ENCODE measurements around the gene CCDC93. TPM values are rescaled to one million over a fixed set of nuclear protein-coding genes. Genes with fewer than 3 reads are reported as not detected.

The CCDC93 gene
- total RNA-seq, 4 donors from 2014 or later, result 14.4 to 17.0 (median 16.0) TPM

DNA sequence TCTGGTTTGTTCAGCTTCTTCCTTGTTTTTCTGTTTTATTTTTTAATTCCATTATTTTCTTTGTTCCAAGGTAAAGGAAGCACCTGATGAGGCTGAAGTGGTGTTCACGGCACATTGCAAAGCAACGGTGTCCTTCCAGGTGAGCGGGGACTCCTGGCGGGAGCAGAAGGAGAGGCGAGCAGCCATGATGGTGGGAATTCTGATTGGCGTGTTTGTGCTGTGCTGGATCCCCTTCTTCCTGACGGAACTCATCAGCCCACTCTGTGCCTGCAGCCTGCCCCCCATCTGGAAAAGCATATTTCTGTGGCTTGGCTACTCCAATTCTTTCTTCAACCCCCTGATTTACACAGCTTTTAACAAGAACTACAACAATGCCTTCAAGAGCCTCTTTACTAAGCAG lies 110.9 kb downstream of the CCDC93 start:
- intact Hi-C loops (cut with DNase I), result no loop called here
- 92% methylated on average over 7 of the region's 7 CpGs for WGBS
- peak; percentile 68 for DNase-seq (ENCODE audit: extremely low spot score)
- no peak for TF ChIP-seq POLR2AphosphoS5 (IDR thresholded peaks at IDR 0.05)
- Histone ChIP-seq H3K4me1 (no peaks in the 10 kb centered on the region), H3K36me3 (no peaks in the 10 kb centered on the region), H3K4me3 (no peak overlapping the region), H3K9me3 (peaks cover 0 to 12% (median 4%) of the 10 kb centered on the region in 4 donors), H3K27ac (replicated peaks in 1 of 4) (no peak overlapping the region), H3K27me3 (no peaks in the 10 kb centered on the region)

DNA sequence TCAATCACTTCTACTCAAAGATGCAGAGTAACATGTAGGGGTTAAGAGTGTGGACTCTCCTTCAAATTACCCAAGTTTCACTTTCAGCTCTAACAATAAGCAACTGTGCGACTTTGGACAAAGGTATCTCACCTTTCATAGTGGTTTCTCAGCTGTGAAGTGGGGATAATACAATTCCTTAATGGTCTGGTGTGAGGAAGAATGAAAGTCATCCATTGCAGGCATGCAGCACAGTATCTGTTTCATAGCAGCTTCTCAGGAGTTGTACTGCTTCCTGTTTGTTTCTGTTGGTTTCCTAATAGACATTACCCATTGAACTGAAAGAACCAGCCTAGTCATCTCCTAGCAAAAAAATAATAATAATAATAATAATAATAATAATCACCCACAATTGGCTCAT lies 125.0 kb downstream of the CCDC93 start:
- intact Hi-C loops (cut with DNase I), result no loop called here
- no peaks in the 10 kb centered on the region for H3K36me3 ChIP-seq

DNA sequence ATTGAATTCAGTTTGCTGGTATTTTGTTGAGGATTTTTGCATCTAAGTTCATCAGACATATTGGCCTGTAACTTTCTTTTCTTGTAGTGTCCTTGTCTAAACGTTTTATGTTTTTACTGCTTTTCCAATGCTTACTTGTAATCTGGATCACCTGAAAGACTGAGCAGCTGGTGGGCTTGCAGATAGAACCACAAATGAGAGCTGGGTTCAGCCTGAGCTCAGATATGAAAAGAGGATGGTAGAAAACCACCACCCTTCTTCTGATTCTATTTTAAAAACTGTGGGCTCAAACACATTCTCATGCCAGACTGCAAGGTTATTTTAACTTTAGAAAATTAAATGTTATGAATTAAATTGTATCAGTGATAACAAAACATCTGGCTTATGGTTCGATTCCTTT lies 128.6 kb downstream of the CCDC93 start:
- 52% methylated on average over 2 of the region's 2 CpGs for WGBS
- intact Hi-C loops (cut with DNase I), result no loop called here
- Histone ChIP-seq H3K9me3 (no peaks in the 10 kb centered on the region), H3K4me1 (no peaks in the 10 kb centered on the region), H3K36me3 (no peaks in the 10 kb centered on the region), H3K4me3 (no peak overlapping the region), H3K27ac (replicated peaks in 1 of 4) (no peak overlapping the region), H3K27me3 (no peaks in the 10 kb centered on the region)
- DNase-seq (ENCODE audit: extremely low spot score), result no peak
- TF ChIP-seq POLR2A (IDR thresholded peaks at IDR 0.05; ENCODE audit: low read depth) (no peak), EP300 (IDR thresholded peaks at IDR 0.05) (no peak), POLR2AphosphoS5 (IDR thresholded peaks at IDR 0.05) (no peak)
- TF ChIP-seq, protein P1, sequence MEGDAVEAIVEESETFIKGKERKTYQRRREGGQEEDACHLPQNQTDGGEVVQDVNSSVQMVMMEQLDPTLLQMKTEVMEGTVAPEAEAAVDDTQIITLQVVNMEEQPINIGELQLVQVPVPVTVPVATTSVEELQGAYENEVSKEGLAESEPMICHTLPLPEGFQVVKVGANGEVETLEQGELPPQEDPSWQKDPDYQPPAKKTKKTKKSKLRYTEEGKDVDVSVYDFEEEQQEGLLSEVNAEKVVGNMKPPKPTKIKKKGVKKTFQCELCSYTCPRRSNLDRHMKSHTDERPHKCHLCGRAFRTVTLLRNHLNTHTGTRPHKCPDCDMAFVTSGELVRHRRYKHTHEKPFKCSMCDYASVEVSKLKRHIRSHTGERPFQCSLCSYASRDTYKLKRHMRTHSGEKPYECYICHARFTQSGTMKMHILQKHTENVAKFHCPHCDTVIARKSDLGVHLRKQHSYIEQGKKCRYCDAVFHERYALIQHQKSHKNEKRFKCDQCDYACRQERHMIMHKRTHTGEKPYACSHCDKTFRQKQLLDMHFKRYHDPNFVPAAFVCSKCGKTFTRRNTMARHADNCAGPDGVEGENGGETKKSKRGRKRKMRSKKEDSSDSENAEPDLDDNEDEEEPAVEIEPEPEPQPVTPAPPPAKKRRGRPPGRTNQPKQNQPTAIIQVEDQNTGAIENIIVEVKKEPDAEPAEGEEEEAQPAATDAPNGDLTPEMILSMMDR (IDR thresholded peaks at IDR 0.05), result no peak

More for the DNA sequence above, 125.0 kb downstream of the CCDC93 start:
- H3K27me3 ChIP-seq, result no peaks in the 10 kb centered on the region
- H3K9me3 ChIP-seq, result peaks cover 0 to 8% (median under 1%) of the 10 kb centered on the region in 4 donors
- DNase-seq (ENCODE audit: extremely low spot score), result no peak
- WGBS, result 94% methylated on average over 1 of the region's 1 CpG
- no peak overlapping the region for H3K4me3 ChIP-seq
- no peaks in the 10 kb centered on the region for H3K4me1 ChIP-seq
- TF ChIP-seq POLR2AphosphoS5 (IDR thresholded peaks at IDR 0.05) (no peak), EP300 (IDR thresholded peaks at IDR 0.05) (no peak), POLR2A (IDR thresholded peaks at IDR 0.05; ENCODE audit: low read depth) (no peak)
- TF ChIP-seq, protein P1 (IDR thresholded peaks at IDR 0.05), result no peak
- no peak overlapping the region for H3K27ac ChIP-seq (replicated peaks in 1 of 4)

DNA sequence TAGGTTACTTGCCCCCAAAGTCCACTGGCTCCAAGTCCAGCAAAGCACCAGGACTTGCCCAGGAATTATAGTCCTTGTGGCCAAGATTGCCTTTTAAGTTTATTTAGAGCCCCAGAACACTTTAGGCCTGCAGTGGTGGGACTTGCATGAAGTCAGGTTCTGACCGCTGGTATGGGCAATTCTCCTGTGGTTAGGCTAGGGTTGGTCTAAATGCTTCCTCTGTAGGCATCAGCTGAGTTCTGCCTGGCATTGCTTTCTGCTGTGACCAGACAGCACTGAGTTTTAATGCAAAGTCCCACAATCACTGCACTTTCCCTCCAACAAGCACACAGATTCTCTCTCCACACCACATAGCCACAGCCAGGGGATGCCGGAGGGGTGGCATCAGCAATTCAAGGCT lies 134.9 kb downstream of the CCDC93 start:
- Histone ChIP-seq H3K9me3 (no peaks in the 10 kb centered on the region), H3K27ac (replicated peaks in 1 of 4) (no peak overlapping the region), H3K4me1 (no peaks in the 10 kb centered on the region), H3K36me3 (no peaks in the 10 kb centered on the region), H3K4me3 (no peak overlapping the region), H3K27me3 (peaks cover 0 to 19% (median 0%) of the 10 kb centered on the region in 4 donors)
- TF ChIP-seq POLR2A (IDR thresholded peaks at IDR 0.05; ENCODE audit: low read depth), result no peak
- DNase-seq (ENCODE audit: extremely low spot score), result no peak
- 96% methylated on average over 2 of the region's 2 CpGs for WGBS
- intact Hi-C loops (cut with DNase I), result no loop called here

DNA sequence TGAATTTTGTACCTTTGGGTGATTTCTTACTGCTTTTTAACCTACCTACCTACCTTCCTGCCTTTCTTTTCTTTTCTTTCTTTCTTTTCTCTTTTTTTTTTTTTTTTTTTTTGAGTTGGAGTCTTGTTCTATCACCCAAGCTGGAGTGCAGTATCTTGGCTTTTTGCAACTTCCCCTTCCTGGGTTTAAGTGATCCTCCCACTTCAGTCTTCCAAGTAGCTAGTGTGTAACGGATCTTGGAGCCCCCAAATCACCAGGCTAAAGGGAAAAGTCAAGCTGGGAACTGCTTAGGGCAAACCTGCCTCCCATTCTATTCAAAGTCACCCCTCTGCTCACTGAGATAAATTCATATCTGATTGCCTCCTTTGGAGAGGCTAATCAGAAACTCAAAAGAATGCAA lies 138.1 kb downstream of the CCDC93 start:
- 29% methylated on average over 1 of the region's 1 CpG for WGBS
- no peak overlapping the region for H3K4me3 ChIP-seq

More for the DNA sequence above, 138.1 kb downstream of the CCDC93 start:
- no peak for TF ChIP-seq POLR2AphosphoS5 (IDR thresholded peaks at IDR 0.05)
- no peak for TF ChIP-seq EP300 (IDR thresholded peaks at IDR 0.05)
- TF ChIP-seq, protein P1 (IDR thresholded peaks at IDR 0.05), result no peak
- TF ChIP-seq POLR2A (IDR thresholded peaks at IDR 0.05; ENCODE audit: low read depth), result no peak
- H3K27me3 ChIP-seq, result peaks cover 0 to 19% (median 0%) of the 10 kb centered on the region in 4 donors
- intact Hi-C loops (cut with DNase I), result no loop called here
- no peak overlapping the region for H3K27ac ChIP-seq (replicated peaks in 1 of 4)
- H3K9me3 ChIP-seq, result no peaks in the 10 kb centered on the region
- H3K36me3 ChIP-seq, result no peaks in the 10 kb centered on the region
- no peaks in the 10 kb centered on the region for H3K4me1 ChIP-seq
- DNase-seq (ENCODE audit: extremely low spot score), result no peak

Small RNAs within 50 kb of the gene (small RNA-seq; reads per million reads assigned to genes)
- 0 reads per million in 3 donors for gene RN7SL111P

Other genes with a start within 250 kb of the CCDC93 start
- 10 to 100 TPM; 29.2 to 44.5 (median 38.6) TPM for gene DDX18, start 199.4 kb downstream of the CCDC93 start, total RNA-seq
- 10 to 100 TPM in 3 of 4 donors, 1 to 10 TPM in 1; 9.4 to 18.4 (median 13.5) TPM for gene INSIG2, start 74.4 kb upstream of the CCDC93 start, total RNA-seq

Measured in esophagus muscularis mucosa (tissue), 4 donors.